ENCODE measurements around the gene BUB1. TPM values are rescaled to one million over a fixed set of nuclear protein-coding genes. Genes with fewer than 3 reads are reported as not detected.
"Not testable (repeated sequence)": the region's sequence is repeated elsewhere in the genome, so short reads cannot be mapped to it uniquely, and the experiment has no call there.

Gene BUB1
- total RNA-seq, 1 donor from 2014 or later, result 16.7 TPM

GRCh38 chr2:110591973-110592372, 85.9 kb downstream of the BUB1 start:
- not testable (repeated sequence) for DNase-seq

- DNase-seq, result not testable (repeated sequence)
Measured at GRCh38 chr2:110589677-110590330, 88.1 kb downstream of the BUB1 start.

DNA sequence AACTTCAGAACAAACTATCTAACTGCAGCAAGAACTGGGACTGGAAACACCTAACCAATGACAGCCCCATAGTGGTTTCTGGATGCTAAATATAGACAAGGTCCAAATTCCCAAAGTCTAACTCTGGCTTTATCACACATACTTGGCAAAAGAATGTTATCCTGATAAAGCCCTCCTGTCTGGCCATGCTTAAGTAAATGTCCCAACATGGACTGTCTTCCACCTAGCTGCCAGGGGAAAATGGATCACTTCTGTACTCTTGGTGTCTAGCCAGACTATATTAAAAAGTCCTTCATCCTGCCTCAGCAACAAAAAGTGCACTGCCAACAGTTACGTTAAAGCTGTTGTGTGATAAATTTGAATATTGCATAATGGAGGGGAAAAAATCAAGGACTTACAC, 89.3 kb downstream of the BUB1 start:
- DNase-seq, result not testable (repeated sequence)

Other genes with a start within 250 kb of the BUB1 start
- 0.49 TPM for gene LIMS4, start 205.2 kb downstream of the BUB1 start, total RNA-seq
- 71.9 TPM for gene RGPD6, start 100.8 kb downstream of the BUB1 start, total RNA-seq
- gene ACOXL, start 54.5 kb upstream of the BUB1 start, total RNA-seq, result 0.30 TPM

All from skin of body (tissue), 2 donors.